HEK293 (cell line): Measurements from ENCODE around the gene PPM1F.

ENCODE experiments used
- CTCF ChIA-PET: fragments of 350-600 bp; formaldehyde crosslinking; extraction: SDS; loops from one replicate; lab custom pipeline; 2021; ENCODE audit warnings: antibody characterized with exemption; lab: Yijun Ruan, JAX
- POLR2A ChIA-PET: fragments of 300-600 bp; formaldehyde crosslinking; extraction: SDS; loops from one replicate; lab custom pipeline; 2020; ENCODE audit warnings: antibody characterized with exemption, inconsistent platforms; lab: Yijun Ruan, JAX
- H3K27ac ChIP-seq: fragments of 200-500 bp; sonication (Bioruptor generic); 2 replicates; pipeline ENCODE4 v1.5.1; 2014; ENCODE audit warnings: low read depth, low read length, control low read depth, inconsistent platforms; ENCODE audit errors: extremely low read depth
- H3K36me3 ChIP-seq, 2 experiments: fragments of 200-500 bp in 1 of 2; sonication (Bioruptor generic) in 1 of 2; 1 replicate in 1 of 2; 2 replicates in 1 of 2; pipeline ENCODE4 v1.5.1; 2014 to 2017; ENCODE audit warnings: inconsistent platforms in 2 of 2, low read length in 2 of 2; ENCODE audit not compliant: control insufficient read depth in 2 of 2, insufficient read depth in 1 of 2
- H3K4me1 ChIP-seq: fragments of 200-500 bp; sonication (Bioruptor generic); 2 replicates; pipeline ENCODE4 v1.5.1; 2014; ENCODE audit warnings: mild to moderate bottlenecking, low read length, inconsistent platforms; ENCODE audit not compliant: control insufficient read depth, insufficient read depth
- H3K4me3 ChIP-seq: 2 replicates; pipeline ENCODE4 v1.5.1; 2011; ENCODE audit warnings: low read depth, mild to moderate bottlenecking, control low read depth, low read length, moderate library complexity
- H3K9me3 ChIP-seq: fragments of 200-500 bp; sonication (Bioruptor generic); 2 replicates; pipeline ENCODE4 v1.5.1; 2014; ENCODE audit warnings: low read depth, low read length, inconsistent platforms; ENCODE audit not compliant: control insufficient read depth, insufficient read depth
- EGR2 ChIP-seq: fragments of 450-650 bp; formaldehyde crosslinking; IDR thresholded peaks from 2 replicates; pipeline ENCODE4 v1.5.1; 2016; ENCODE audit warnings: low read depth, missing biosample characterization, missing genetic modification characterization
- GLI2 ChIP-seq: fragments of 450-650 bp; formaldehyde crosslinking; IDR thresholded peaks from 2 replicates; pipeline ENCODE4; 2017; ENCODE audit warnings: missing biosample characterization, missing genetic modification characterization, low read depth, borderline replicate concordance
- GLI4 ChIP-seq: fragments of 450-650 bp; formaldehyde crosslinking; IDR thresholded peaks from 2 replicates; pipeline ENCODE4 v1.5.1; 2016; ENCODE audit warnings: missing biosample characterization, missing genetic modification characterization
- IKZF3 ChIP-seq: fragments of 450-650 bp; IDR thresholded peaks from 2 replicates; pipeline ENCODE4 v1.5.0; 2018; ENCODE audit warnings: missing biosample characterization, mild to moderate bottlenecking, missing genetic modification characterization, moderate library complexity
- KLF1 ChIP-seq: fragments of 450-650 bp; formaldehyde crosslinking; IDR thresholded peaks from 2 replicates; pipeline ENCODE4 v1.5.1; 2016; ENCODE audit warnings: missing biosample characterization, missing genetic modification characterization
- TRIM28 ChIP-seq: IDR thresholded peaks from 2 replicates; pipeline ENCODE4 v1.6.1; 2011; ENCODE audit warnings: low read length, control low read depth, borderline replicate concordance
- ZBTB21 ChIP-seq: fragments of 450-650 bp; formaldehyde crosslinking; IDR thresholded peaks from 2 replicates; pipeline ENCODE4 v1.5.1; 2017; ENCODE audit warnings: missing biosample characterization, missing genetic modification characterization
- ZBTB8A ChIP-seq: fragments of 450-650 bp; formaldehyde crosslinking; IDR thresholded peaks from 2 replicates; pipeline ENCODE4 v1.5.1; 2016; ENCODE audit warnings: missing biosample characterization, missing genetic modification characterization
- ZFHX2 ChIP-seq: fragments of 450-650 bp; formaldehyde crosslinking; conservative IDR thresholded peaks from 2 replicates; pipeline ENCODE4 v1.5.1; 2016; ENCODE audit warnings: missing biosample characterization, missing genetic modification characterization
- ZFP37 ChIP-seq: fragments of 450-650 bp; formaldehyde crosslinking; IDR thresholded peaks from 2 replicates; pipeline ENCODE4 v1.5.1; 2016; ENCODE audit warnings: missing biosample characterization, missing genetic modification characterization
- ZFP41 ChIP-seq: fragments of 450-650 bp; formaldehyde crosslinking; IDR thresholded peaks from 2 replicates; pipeline ENCODE4 v1.5.1; 2016; ENCODE audit warnings: missing biosample characterization, missing genetic modification characterization, borderline replicate concordance
- ZIC2 ChIP-seq: fragments of 450-650 bp; formaldehyde crosslinking; IDR thresholded peaks from 2 replicates; pipeline ENCODE4 v1.5.1; 2016; ENCODE audit warnings: missing biosample characterization, missing genetic modification characterization
- ZNF169 ChIP-seq: fragments of 450-650 bp; formaldehyde crosslinking; IDR thresholded peaks from 2 replicates; pipeline ENCODE4 v1.5.1; 2016; ENCODE audit warnings: missing biosample characterization, missing genetic modification characterization
- ZNF221 ChIP-seq: fragments of 450-650 bp; formaldehyde crosslinking; IDR thresholded peaks from 2 replicates; pipeline ENCODE4 v1.5.1; 2017; ENCODE audit warnings: missing biosample characterization, missing genetic modification characterization, borderline replicate concordance
- ZNF266 ChIP-seq: fragments of 450-650 bp; formaldehyde crosslinking; IDR thresholded peaks from 2 replicates; pipeline ENCODE4 v1.5.1; 2016; ENCODE audit warnings: missing biosample characterization, missing genetic modification characterization, low read depth
- ZNF274 ChIP-seq, 2 experiments: fragments of 200-500 bp in 1 of 2; fragments of 450-650 bp in 1 of 2; sonication (Bioruptor generic) in 1 of 2; formaldehyde crosslinking in 1 of 2; IDR thresholded peaks; 2 replicates each; pipeline versions ENCODE4 v1.5.1 to v1.6.1; 2014 to 2016; ENCODE audit warnings: borderline replicate concordance in 1 of 2, inconsistent platforms in 1 of 2, low read length in 1 of 2, missing biosample characterization in 1 of 2, missing genetic modification characterization in 1 of 2
- ZNF280D ChIP-seq: fragments of 450-650 bp; formaldehyde crosslinking; IDR thresholded peaks from 2 replicates; pipeline ENCODE4 v1.5.1; 2016; ENCODE audit warnings: missing biosample characterization, missing genetic modification characterization
- ZNF341 ChIP-seq: fragments of 450-650 bp; formaldehyde crosslinking; IDR thresholded peaks from 2 replicates; pipeline ENCODE4; 2016; ENCODE audit warnings: low read depth, missing biosample characterization, missing genetic modification characterization
- ZNF473 ChIP-seq: fragments of 450-650 bp; formaldehyde crosslinking; IDR thresholded peaks from 2 replicates; pipeline ENCODE4 v1.5.1; 2017; ENCODE audit warnings: missing biosample characterization, missing genetic modification characterization
- ZNF548 ChIP-seq: fragments of 450-650 bp; formaldehyde crosslinking; IDR thresholded peaks from 2 replicates; pipeline ENCODE4 v1.5.1; 2016; ENCODE audit warnings: missing biosample characterization, missing genetic modification characterization
- ZNF585B ChIP-seq: fragments of 450-650 bp; formaldehyde crosslinking; IDR thresholded peaks from 2 replicates; pipeline ENCODE4 v1.5.1; 2016; ENCODE audit warnings: missing biosample characterization, missing genetic modification characterization
- ZNF600 ChIP-seq: fragments of 450-650 bp; formaldehyde crosslinking; IDR thresholded peaks from 2 replicates; pipeline ENCODE4 v1.5.1; 2016; ENCODE audit warnings: missing biosample characterization, missing genetic modification characterization
- ZNF76 ChIP-seq: fragments of 450-650 bp; formaldehyde crosslinking; IDR thresholded peaks from 2 replicates; pipeline ENCODE4; 2016; ENCODE audit warnings: low read depth, missing biosample characterization, missing genetic modification characterization, borderline replicate concordance
- ZNF768 ChIP-seq: fragments of 450-650 bp; formaldehyde crosslinking; IDR thresholded peaks from 2 replicates; pipeline ENCODE4 v1.5.1; 2018; ENCODE audit warnings: missing biosample characterization, mild to moderate bottlenecking, missing genetic modification characterization
- ZSCAN23 ChIP-seq: fragments of 450-650 bp; formaldehyde crosslinking; IDR thresholded peaks from 2 replicates; pipeline ENCODE4 v1.5.1; 2016; ENCODE audit warnings: missing biosample characterization, missing genetic modification characterization
- TF ChIP-seq, protein P1 (sequence below): fragments of 450-650 bp; formaldehyde crosslinking; IDR thresholded peaks from 2 replicates; pipeline ENCODE4 v1.5.1; 2016; ENCODE audit warnings: missing biosample characterization, missing genetic modification characterization
- TF ChIP-seq, protein P2 (sequence below): fragments of 450-650 bp; formaldehyde crosslinking; IDR thresholded peaks from 2 replicates; pipeline ENCODE4 v1.5.1; 2016; ENCODE audit warnings: missing biosample characterization, missing genetic modification characterization
- TF ChIP-seq, protein P3 (sequence below): fragments of 450-650 bp; formaldehyde crosslinking; IDR thresholded peaks from 2 replicates; pipeline ENCODE4 v1.5.1; 2017; ENCODE audit warnings: missing biosample characterization, missing genetic modification characterization

The PPM1F gene

GRCh38 chr22:21962655-21962949 lies 10.0 kb upstream of the PPM1F start (continued):
- TF ChIP-seq, protein P1, sequence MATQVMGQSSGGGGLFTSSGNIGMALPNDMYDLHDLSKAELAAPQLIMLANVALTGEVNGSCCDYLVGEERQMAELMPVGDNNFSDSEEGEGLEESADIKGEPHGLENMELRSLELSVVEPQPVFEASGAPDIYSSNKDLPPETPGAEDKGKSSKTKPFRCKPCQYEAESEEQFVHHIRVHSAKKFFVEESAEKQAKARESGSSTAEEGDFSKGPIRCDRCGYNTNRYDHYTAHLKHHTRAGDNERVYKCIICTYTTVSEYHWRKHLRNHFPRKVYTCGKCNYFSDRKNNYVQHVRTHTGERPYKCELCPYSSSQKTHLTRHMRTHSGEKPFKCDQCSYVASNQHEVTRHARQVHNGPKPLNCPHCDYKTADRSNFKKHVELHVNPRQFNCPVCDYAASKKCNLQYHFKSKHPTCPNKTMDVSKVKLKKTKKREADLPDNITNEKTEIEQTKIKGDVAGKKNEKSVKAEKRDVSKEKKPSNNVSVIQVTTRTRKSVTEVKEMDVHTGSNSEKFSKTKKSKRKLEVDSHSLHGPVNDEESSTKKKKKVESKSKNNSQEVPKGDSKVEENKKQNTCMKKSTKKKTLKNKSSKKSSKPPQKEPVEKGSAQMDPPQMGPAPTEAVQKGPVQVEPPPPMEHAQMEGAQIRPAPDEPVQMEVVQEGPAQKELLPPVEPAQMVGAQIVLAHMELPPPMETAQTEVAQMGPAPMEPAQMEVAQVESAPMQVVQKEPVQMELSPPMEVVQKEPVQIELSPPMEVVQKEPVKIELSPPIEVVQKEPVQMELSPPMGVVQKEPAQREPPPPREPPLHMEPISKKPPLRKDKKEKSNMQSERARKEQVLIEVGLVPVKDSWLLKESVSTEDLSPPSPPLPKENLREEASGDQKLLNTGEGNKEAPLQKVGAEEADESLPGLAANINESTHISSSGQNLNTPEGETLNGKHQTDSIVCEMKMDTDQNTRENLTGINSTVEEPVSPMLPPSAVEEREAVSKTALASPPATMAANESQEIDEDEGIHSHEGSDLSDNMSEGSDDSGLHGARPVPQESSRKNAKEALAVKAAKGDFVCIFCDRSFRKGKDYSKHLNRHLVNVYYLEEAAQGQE (tag by site-specific recombination) = no peak
- TF ChIP-seq ZNF600 (tag by site-specific recombination) = no peak
- no peak for TF ChIP-seq ZNF585B (tag by site-specific recombination)
- TF ChIP-seq GLI2 (tag by site-specific recombination) = no peak
- TF ChIP-seq KLF1 (tag by site-specific recombination) = no peak
- TF ChIP-seq ZNF221 = no peak
- TF ChIP-seq, all 188 proteins: peak for 0

- CTCF ChIA-PET = interaction anchor here (1.0 to 9.3 kb wide), 4 partner anchors 9 to 24 kb away, joined by 4 to 47 read pairs (median 7); partner anchors contain the start of gene PPM1F
- TF ChIP-seq ZFP41 (tag by site-specific recombination) (no peak), GLI4 (no peak), ZNF280D (no peak), ZFP37 (tag by site-specific recombination) (no peak), ZSCAN23 (tag by site-specific recombination) (no peak), ZIC2 (0 out of 2 replicates have a peak, but pooled peaks have one; percentile 13), ZNF473 (tag by site-specific recombination) (no peak), ZBTB8A (tag by site-specific recombination) (no peak), ZNF341 (tag by site-specific recombination) (no peak), ZFHX2 (tag by site-specific recombination) (peak; percentile 46; the same call in 1 of the 2 replicates), ZNF548 (tag by site-specific recombination) (no peak), ZNF274 (IDR thresholded peaks at IDR 0.05; ENCODE audit: low read length) (no peak), ZNF274 (tag by site-specific recombination; IDR thresholded peaks at IDR 0.05; ENCODE audit: borderline replicate concordance) (no peak), ZNF169 (tag by site-specific recombination) (no peak), IKZF3 (tag by site-specific recombination) (no peak), TRIM28 (no peak), ZBTB21 (tag by site-specific recombination) (no peak), ZNF266 (tag by site-specific recombination) (no peak), EGR2 (tag by site-specific recombination) (0 out of 2 replicates have a peak, but pooled peaks have one; percentile 18), ZNF76 (tag by site-specific recombination) (no peak), ZNF768 (tag by site-specific recombination) (no peak)
- TF ChIP-seq, protein P2, sequence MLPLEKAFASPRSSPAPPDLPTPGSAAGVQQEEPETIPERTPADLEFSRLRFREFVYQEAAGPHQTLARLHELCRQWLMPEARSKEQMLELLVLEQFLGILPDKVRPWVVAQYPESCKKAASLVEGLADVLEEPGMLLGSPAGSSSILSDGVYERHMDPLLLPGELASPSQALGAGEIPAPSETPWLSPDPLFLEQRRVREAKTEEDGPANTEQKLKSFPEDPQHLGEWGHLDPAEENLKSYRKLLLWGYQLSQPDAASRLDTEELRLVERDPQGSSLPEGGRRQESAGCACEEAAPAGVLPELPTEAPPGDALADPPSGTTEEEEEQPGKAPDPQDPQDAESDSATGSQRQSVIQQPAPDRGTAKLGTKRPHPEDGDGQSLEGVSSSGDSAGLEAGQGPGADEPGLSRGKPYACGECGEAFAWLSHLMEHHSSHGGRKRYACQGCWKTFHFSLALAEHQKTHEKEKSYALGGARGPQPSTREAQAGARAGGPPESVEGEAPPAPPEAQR (tag by site-specific recombination) = no peak
- TF ChIP-seq, protein P3, sequence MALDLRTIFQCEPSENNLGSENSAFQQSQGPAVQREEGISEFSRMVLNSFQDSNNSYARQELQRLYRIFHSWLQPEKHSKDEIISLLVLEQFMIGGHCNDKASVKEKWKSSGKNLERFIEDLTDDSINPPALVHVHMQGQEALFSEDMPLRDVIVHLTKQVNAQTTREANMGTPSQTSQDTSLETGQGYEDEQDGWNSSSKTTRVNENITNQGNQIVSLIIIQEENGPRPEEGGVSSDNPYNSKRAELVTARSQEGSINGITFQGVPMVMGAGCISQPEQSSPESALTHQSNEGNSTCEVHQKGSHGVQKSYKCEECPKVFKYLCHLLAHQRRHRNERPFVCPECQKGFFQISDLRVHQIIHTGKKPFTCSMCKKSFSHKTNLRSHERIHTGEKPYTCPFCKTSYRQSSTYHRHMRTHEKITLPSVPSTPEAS (tag by site-specific recombination) = no peak
Measured at GRCh38 chr22:21961886-21962654, 9.4 kb upstream of the PPM1F start.

More at GRCh38 chr22:21961886-21962654, 9.4 kb upstream of the PPM1F start:
- Histone ChIP-seq H3K4me1 (no peaks in the 10 kb centered on the region), H3K4me3 (no peak overlapping the region), H3K9me3 (no peaks in the 10 kb centered on the region), H3K36me3 (peaks cover 5 to 94% of the 10 kb centered on the region in 2 experiments; a peak in 2 of 3 replicates), H3K27ac (no peak overlapping the region)
- POLR2A ChIA-PET = no interaction called here
